Stimulated activated CD8-positive, alpha-beta memory T cell treated with anti-CD3 and anti-CD28 coated beads, Interleukin-15, amount 100 ng/mL, for 48 hours (primary cell): ENCODE results near the gene RPN1.

Source experiments
- DNase-seq, 2 donors: peaks; one replicate each; pipeline ENCODE4 v3.0.0-alpha.2; 2020; ENCODE audit warnings: low read depth in 2 of 2

The RPN1 gene

DNA sequence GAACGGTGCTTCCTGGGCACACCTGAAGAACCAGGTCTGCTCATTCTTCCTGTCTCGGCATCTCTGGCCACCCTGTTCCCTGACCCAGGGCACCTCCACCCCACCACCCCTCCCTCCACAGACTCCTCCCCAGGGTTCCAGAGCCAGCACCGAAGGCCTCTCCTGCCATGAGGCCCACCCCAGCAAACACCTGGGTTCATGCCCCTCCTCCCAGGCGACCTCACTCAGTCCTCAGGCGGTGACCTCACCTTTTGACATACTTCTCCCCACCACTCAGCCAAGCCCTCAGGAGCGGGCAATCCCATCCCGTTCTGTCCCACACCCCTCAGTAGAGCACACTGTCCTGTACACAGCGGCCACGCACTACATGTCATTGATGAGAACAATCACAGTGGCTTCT, 72.3 kb downstream of the RPN1 start:
- DNase-seq = no peak

DNA sequence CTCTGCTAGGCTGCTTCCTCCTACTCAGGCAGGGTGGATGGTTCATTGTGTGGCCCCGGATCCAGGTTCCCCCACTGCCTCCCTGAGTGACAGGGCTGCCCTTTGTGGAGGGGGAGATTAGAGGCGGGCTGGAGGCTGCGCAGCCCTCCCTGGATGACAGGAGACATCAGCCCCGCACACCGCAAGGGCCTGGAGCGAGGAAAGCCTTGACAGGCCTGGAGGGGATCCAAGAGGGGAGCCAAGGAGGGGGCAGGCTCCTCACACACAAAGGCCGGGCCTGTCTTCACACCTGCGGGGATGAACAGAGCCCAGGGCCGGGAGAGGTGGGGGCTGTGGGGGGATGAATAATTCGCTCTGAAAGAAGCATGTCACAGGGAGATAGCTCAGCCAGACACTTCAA, 72.9 kb downstream of the RPN1 start:
- DNase-seq = no peak

DNA sequence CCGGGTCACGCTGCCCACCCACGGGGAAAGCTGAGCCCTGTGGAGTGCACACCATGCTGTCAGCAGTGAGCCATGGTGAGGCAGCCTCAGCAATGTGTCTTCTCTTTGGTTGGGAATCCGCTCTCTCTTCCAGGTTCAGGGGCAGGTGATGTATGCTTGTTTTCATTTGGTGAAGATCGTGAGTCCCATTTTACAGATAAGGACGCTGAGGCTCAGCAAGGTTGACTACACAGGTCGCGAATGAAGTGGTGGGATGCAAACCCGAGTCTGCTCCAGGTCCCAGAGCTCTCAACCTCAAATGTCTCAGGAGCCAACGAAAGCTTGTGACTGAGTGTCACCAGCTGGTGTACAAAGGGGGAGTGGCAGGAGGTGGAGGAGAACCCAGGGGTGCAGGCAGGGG, 74.3 kb downstream of the RPN1 start:
- no peak for DNase-seq

DNA sequence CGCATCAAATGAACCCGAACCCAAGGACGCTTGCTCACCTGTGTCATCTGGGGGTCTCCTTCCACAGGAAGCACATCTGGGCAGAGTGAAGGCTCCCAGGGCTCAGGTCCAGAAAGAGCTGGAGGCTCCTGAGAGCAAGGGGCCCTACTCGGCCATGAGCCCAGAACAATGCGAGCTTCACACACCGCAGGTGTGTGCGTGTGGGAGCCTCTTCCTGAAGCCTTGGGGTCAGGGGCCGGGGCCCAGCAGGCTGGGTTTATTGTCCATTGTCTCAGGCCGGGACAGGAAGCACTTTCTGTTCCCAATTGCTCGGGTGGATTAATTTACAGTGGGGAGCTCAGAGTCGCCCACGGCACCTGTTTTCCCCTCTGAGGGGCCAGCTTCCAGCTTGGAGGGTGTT, 74.8 kb downstream of the RPN1 start:
- no peak for DNase-seq

DNA sequence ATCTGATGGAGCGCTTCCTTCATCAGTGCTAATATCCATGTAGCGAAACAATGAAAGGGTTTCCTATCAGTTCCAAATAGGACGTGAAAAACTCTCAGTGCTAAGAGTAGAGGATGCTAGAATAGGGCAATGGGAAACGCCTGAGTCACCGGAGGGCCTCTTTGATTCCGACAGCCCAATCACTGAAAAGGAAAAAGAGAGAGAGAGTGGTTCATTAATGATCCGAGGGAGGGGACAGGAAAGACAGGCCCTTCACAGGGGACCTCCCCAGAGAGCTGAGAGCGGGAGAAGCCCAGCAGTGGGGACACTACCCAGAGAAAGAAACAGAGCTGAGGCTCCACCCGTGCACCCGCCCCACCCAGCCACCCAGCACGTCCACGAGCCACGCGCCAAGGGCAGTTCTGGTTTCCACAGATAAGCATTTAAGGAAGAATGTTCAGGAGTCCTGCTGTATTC, 76.9 kb downstream of the RPN1 start:
- DNase-seq = no peak

DNA sequence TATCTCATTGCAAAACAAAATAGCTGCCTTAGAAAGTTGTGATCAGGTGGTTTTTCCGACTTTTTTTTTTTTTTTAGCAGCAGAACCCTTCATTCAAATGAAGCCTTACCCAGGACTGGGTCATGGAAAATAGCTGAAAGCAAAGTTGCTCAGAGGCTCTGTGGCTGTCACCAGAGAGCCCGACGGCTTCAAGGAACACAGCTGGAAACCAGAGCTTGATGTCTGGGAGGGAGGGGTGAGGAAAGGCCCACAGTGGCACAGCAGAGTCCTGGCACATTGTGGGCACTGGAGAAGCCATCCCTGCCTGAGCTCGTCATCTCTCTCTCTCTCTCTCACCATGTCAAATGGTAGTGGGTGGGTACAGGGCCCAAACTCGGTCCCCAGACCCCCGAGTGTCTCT, 77.5 kb downstream of the RPN1 start:
- no peak for DNase-seq

DNA sequence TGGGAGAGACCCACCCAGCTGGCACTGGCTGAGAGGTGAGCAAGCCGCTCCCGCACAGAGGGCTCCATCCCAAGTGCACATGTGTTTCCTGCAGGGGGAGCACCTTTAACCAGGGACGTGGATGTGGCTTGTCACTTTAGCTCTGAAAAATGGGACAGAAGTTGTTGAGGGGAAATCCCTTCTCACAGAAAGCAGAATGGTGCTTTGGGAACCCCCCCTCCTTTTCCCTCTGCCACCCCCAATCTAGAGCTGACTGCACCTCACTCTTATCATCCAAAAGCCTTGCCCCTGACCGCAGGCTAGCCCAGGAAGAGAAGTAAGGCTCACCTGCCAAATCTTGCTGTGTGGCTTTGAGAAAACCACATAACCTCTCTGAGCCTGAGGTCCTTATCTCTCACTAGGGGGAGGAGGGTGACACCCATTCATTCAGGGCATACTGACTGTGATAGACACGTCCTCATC, 77.9 kb downstream of the RPN1 start:
- DNase-seq = peak; percentile 38 to 50

DNA sequence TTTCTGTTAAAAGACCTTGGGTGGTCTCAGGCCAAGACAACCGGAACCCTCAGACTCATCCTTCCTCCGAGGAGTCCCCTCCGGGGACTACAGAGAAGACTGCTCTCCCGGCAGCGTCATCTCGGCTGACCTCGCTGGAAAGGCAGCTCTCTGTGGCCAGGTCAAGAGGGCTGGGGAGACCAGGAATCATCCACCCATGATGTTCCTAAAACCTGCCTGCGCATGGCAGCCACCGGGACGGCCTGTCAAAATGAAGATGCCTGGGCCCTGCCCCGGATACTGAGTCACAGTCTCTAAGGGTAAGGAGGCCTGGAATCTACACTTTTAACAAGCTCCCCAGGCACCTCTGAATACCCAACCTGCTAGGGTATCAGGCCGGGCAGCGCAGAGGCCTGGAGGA, 78.6 kb downstream of the RPN1 start:
- no peak for DNase-seq
